CMK (cell line): ENCODE data around the gene ABCC6.
"Not testable (repeated sequence)": the region's sequence is repeated elsewhere in the genome, so short reads cannot be mapped to it uniquely, and the experiment has no call there.

Experiments used
- DNase-seq: peaks from one replicate; pipeline ENCODE4 v3.0.0-alpha.2; 2010; ENCODE audit warnings: low read depth

ABCC6 gene

DNA sequence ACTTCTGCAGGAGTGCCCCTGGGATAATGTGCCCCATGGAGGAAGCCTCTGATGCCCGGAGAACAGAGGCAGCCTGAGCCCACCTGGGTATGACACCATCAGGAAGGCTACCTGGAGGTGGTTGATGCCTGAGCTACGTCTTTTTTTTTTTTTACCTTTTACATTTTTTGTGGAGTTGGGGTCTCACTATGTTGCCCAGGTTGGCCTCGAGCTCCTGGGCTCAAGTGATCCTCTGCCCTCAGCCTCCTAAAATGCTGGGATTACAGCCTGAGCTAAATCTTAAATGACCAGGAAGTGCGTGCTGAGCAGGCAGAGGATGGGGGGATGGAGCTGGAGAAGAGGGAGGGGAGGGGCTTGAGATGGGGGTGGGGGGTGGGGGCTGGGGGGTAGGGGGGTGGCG is 32.7 kb downstream of the ABCC6 start:
- no peak for DNase-seq

- DNase-seq: no peak
Observed at GRCh38 chr16:16189842-16190241, 33.5 kb downstream of the ABCC6 start.

GRCh38 chr16:16188827-16189226 is 34.5 kb downstream of the ABCC6 start:
- DNase-seq: no peak

GRCh38 chr16:16186820-16187219 is 36.5 kb downstream of the ABCC6 start:
- DNase-seq: no peak

GRCh38 chr16:16185095-16185494 is 38.2 kb downstream of the ABCC6 start:
- DNase-seq: no peak

GRCh38 chr16:16184594-16184993 is 38.7 kb downstream of the ABCC6 start:
- DNase-seq: no peak

GRCh38 chr16:16183562-16183961 is 39.7 kb downstream of the ABCC6 start:
- DNase-seq: no peak

- no peak for DNase-seq
Observed at GRCh38 chr16:16182918-16183317, 40.4 kb downstream of the ABCC6 start.

DNA sequence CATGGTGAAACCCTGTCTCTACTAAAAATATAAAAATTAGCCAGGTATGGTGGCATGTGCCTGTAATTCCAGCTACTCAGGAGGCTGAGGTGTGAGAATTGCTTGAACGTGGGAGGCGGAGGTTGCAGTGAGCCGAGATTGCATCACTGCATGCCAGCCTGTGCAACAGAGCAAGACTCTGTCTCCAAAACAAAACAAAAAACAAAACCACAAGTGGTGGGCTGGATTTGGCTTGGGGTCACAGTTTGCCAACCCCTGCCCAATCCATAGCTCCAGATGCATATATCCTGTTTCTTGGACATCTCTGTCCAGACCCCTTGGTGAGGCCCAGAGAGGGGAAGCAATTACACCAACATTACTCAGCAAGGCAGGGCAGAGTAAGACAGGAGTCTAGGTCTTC is 41.5 kb downstream of the ABCC6 start:
- DNase-seq: not testable (repeated sequence)

- DNase-seq: no peak
Observed at GRCh38 chr16:16178455-16179162, 44.7 kb downstream of the ABCC6 start.

- DNase-seq: no peak
Observed at GRCh38 chr16:16176328-16176727, 47.0 kb downstream of the ABCC6 start.

DNA sequence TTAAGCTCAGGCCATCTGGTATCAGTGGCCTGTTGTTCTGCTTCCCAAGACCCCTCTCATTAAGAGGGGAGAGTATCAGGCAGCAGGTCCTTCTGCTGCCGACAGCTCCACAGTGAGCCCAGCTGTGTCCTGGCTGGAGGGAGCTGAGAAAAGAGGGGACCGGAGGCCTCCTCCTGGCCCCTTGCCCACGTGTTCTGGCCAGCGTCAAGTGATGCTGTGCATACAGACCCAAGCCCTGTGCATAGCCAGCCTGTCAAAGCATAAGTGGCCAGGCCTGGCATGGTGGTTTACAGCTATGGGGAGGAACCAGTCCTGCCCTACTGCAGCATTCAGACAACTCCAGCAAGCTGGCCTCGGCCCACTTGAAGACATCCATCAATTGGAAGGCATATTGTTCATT is 48.0 kb downstream of the ABCC6 start:
- no peak for DNase-seq

DNA sequence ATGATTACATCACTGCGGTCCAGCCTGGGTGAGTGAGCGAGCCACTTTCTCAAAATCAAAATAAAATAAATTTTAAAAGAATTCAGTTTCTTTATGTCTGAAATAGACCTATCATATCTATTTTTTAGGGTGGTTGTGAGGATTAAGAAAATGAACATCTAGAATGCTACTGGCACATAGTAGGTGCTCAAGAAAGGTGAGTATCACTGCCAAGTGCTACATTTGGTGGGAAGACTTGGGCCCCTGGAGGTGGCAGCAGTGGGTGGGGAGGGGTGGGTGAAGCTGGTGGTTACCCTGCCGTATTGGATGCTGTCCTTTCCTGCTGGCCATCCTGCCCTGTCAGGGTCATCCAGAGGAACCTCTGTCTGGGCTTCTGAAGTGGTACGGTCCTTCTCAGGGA is 50.3 kb downstream of the ABCC6 start:
- DNase-seq: no peak

DNA sequence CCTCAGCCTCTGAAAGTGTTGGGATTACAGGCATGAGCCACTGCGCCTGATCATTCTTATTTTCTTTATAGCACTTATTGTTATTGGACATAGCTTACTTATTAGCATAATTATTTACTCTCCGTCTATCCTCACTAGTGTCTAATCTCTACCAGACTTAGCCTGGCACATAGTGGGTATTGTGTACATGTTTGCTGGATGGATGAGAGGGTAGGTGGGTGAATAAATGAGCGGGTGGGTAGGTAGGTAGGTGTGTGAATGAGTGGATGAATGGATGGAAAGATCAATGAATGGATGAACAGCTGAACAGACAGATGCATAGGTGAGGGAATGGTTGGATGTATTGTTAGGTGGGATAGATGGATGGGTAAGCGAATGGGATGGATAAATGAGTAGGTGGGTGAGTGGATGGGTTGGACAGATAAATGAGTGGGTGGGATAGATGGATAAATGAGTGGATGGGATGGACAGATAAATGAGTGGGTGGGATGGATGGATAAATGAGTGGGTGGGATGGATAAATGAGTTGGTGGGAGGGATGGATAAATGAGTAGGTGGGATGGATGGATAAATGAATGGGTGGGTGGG is 51.9 kb downstream of the ABCC6 start:
- no peak for DNase-seq

- DNase-seq: no peak
Observed at GRCh38 chr16:16169615-16170014, 53.7 kb downstream of the ABCC6 start.

GRCh38 chr16:16168431-16168830 is 54.9 kb downstream of the ABCC6 start:
- no peak for DNase-seq

DNA sequence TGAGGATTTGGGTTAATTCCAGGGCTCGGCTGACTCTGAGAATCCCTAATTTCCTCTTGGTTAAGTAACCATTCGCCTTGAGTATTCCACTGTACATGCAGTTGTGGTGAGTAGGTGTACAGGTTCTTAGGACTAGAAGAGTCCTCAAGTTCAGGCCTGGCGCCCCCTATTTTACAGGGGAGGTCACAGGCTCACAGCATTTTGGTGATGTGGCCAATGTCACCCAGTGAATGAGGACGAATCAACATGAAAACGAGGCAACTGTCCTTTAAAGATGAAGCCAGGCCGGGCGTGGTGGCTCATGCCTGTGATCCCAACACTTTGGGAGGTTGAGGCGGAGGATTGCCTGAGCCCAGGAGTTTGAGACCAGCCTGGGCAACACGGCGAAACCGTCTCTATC is 55.4 kb downstream of the ABCC6 start:
- no peak for DNase-seq

DNA sequence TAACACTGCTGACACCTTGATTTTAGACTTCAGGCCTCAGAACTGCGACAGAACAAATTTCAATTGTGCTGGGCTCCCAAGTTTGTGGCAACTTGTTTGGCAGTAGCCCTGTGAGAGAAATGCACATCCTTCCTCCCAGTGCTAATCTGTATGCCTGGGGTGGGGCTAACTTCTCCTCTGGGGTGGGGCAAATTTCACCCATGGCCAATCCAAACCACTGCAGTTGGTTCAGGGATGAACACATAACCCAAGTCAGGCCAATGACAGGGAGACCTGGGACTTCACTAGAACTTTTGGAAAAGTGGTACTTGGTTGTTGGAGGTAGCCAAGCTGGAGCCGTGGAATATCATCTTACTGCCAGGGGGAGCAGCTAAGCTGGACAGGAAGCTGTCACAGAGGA is 56.3 kb downstream of the ABCC6 start:
- no peak for DNase-seq

- DNase-seq: no peak
Observed at GRCh38 chr16:16166085-16166484, 57.2 kb downstream of the ABCC6 start.

- no peak for DNase-seq
Observed at GRCh38 chr16:16164243-16164642, 59.1 kb downstream of the ABCC6 start.

GRCh38 chr16:16163571-16163970 is 59.7 kb downstream of the ABCC6 start:
- DNase-seq: no peak

- DNase-seq: no peak
Observed at GRCh38 chr16:16163109-16163508, 60.2 kb downstream of the ABCC6 start.

DNA sequence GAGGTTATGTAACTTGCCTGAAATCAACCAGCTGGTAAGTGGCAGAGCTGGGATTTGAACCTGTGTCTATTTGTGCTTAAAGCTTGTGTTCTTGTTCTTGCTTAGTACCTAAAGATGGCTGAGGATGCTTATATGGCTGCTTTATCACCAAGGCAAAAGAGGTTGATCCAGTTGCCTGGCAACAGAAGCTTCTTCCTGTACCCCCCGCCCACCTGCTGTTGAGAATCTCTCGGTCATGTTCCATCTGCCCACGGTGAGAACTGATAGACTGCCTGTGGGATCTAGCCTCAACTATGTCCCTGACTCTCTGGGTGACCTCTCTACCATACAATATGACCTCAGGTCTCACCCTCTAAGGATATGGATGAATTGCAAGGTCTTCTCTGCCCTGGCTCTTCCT is 60.7 kb downstream of the ABCC6 start:
- no peak for DNase-seq

GRCh38 chr16:16161840-16162239 is 61.5 kb downstream of the ABCC6 start:
- not testable (repeated sequence) for DNase-seq
